HepG2 (cell line): ENCODE measurements around the gene ANKAR. TPM values are rescaled to one million over a fixed set of nuclear protein-coding genes. Genes with fewer than 3 reads are reported as not detected.

ENCODE experiments used
- CCAR2 ChIP-seq: fragments of 200-400 bp; formaldehyde crosslinking; optimal IDR thresholded peaks from 2 replicates; pipeline ENCODE3; 2018; ENCODE audit warnings: low read depth, mild to moderate bottlenecking, low read length, moderate library complexity
- CREB1 ChIP-seq, 2 experiments: fragments of 450-650 bp in 1 of 2; IDR thresholded peaks; 2 replicates each; pipeline ENCODE4 v1.6.1; 2016 to 2017; ENCODE audit warnings: control low read depth in 1 of 2, mild to moderate bottlenecking in 1 of 2, missing compliant biosample characterization in 1 of 2, missing genetic modification characterization in 1 of 2
- CREM ChIP-seq, 2 experiments: sonication (generic) in 1 of 2; formaldehyde crosslinking in 1 of 2; IDR thresholded peaks; 2 replicates each; pipeline versions ENCODE4 v1.4.0 to v1.6.1; 2016 to 2020; ENCODE audit warnings: antibody characterized with exemption in 1 of 2, mild to moderate bottlenecking in 1 of 2, missing genetic modification reagents in 1 of 2
- NBN ChIP-seq: fragments of 450-650 bp; conservative IDR thresholded peaks from 2 replicates; pipeline ENCODE4 v1.6.1; 2017
- NFATC3 ChIP-seq: sonication (generic); formaldehyde crosslinking; IDR thresholded peaks from 2 replicates; pipeline ENCODE4 v1.5.1; 2020; ENCODE audit warnings: mild to moderate bottlenecking, missing genetic modification reagents
- NFE2L2 ChIP-seq: fragments of 150-350 bp; IDR thresholded peaks from 2 replicates; pipeline ENCODE4 v1.6.1; 2014; ENCODE audit warnings: low read length
- NFIC ChIP-seq: IDR thresholded peaks from 2 replicates; pipeline ENCODE4 v1.6.1; 2012; ENCODE audit warnings: mild to moderate bottlenecking, low read length, inconsistent platforms
- POLR2A ChIP-seq, 2 experiments: IDR thresholded peaks; 2 replicates each; pipeline ENCODE4 v1.6.1; 2011; ENCODE audit warnings: low read depth in 2 of 2, low read length in 2 of 2, mild to moderate bottlenecking in 1 of 2, moderate library complexity in 1 of 2; ENCODE audit not compliant: insufficient read depth in 1 of 2
- RARG ChIP-seq: sonication (generic); formaldehyde crosslinking; IDR thresholded peaks from 2 replicates; pipeline ENCODE4 v1.4.0; 2020; ENCODE audit warnings: low read depth, mild to moderate bottlenecking, missing genetic modification reagents
- ZBTB3 ChIP-seq: sonication (generic); formaldehyde crosslinking; IDR thresholded peaks from 2 replicates; pipeline ENCODE4 v1.4.0; 2020; ENCODE audit warnings: low read depth, mild to moderate bottlenecking, moderate library complexity, missing genetic modification reagents, borderline replicate concordance
- ZFYVE20 ChIP-seq: sonication (generic); formaldehyde crosslinking; IDR thresholded peaks from 2 replicates; pipeline ENCODE4 v1.8.0; 2023; ENCODE audit warnings: low read depth, mild to moderate bottlenecking, moderate library complexity, missing genetic modification reagents, borderline replicate concordance
- ZNF292 ChIP-seq: sonication (generic); formaldehyde crosslinking; IDR thresholded peaks from 2 replicates; pipeline ENCODE4 v1.8.1; 2022; ENCODE audit warnings: mild to moderate bottlenecking, low read depth, missing genetic modification reagents, borderline replicate concordance
- ZNF296 ChIP-seq: sonication (generic); formaldehyde crosslinking; conservative IDR thresholded peaks from 2 replicates; pipeline ENCODE4 v1.5.0; 2020; ENCODE audit warnings: mild to moderate bottlenecking, missing genetic modification reagents
- ZNF3 ChIP-seq: IDR thresholded peaks from 2 replicates; pipeline ENCODE4 v1.7.0; 2017; ENCODE audit warnings: inconsistent platforms
- ZNF550 ChIP-seq: sonication (generic); formaldehyde crosslinking; IDR thresholded peaks from 2 replicates; pipeline ENCODE4 v1.4.0; 2020; ENCODE audit warnings: mild to moderate bottlenecking, missing genetic modification reagents, borderline replicate concordance
- ZNF569 ChIP-seq: sonication (generic); formaldehyde crosslinking; IDR thresholded peaks from 2 replicates; pipeline ENCODE4 v1.5.0; 2020; ENCODE audit warnings: mild to moderate bottlenecking, missing genetic modification reagents, moderate library complexity, borderline replicate concordance
- ZNF616 ChIP-seq: sonication (generic); formaldehyde crosslinking; IDR thresholded peaks from 2 replicates; pipeline ENCODE4 v1.5.0; 2020; ENCODE audit warnings: low read depth, mild to moderate bottlenecking, missing genetic modification reagents
- ZNF652 ChIP-seq: IDR thresholded peaks from 2 replicates; pipeline ENCODE4 v1.6.1; 2016; ENCODE audit warnings: low read depth, borderline replicate concordance
- ZNF83 ChIP-seq: sonication (generic); formaldehyde crosslinking; IDR thresholded peaks from 2 replicates; pipeline ENCODE4 v1.4.0; 2020; ENCODE audit warnings: missing genetic modification reagents, mild to moderate bottlenecking, borderline replicate concordance
- polyA plus RNA-seq, 8 experiments: library from polyadenylated mRNA; depleted of rRNA in 3 of 8; stranded (reverse) in 7 of 8; unstranded in 1 of 8; fragments of >200 nt; fragmentation: Illumina TruSeq in 4 of 8; extraction: Trizol in 4 of 8; gene quantifications; 2 replicates each; pipeline versions ENCODE4 v1.2.1 to v1.2.3, GENCODE V29; 2011 to 2016; ENCODE audit warnings: low read depth in 4 of 8, missing spikeins in 1 of 8, mixed read lengths in 1 of 8; ENCODE audit not compliant: insufficient read depth in 1 of 8
- total RNA-seq, 5 experiments: library from RNA; depleted of rRNA; stranded (reverse); fragments of >200 nt; fragmentation: Illumina TruSeq; extraction: Trizol; gene quantifications; 2 replicates each; pipeline ENCODE4 v1.2.3, GENCODE V29; 2016; ENCODE audit warnings: low read depth in 1 of 5
- TF ChIP-seq, protein P1 (sequence below): sonication (generic); formaldehyde crosslinking; IDR thresholded peaks from 2 replicates; pipeline ENCODE4 v1.4.0; 2020; ENCODE audit warnings: mild to moderate bottlenecking, missing genetic modification reagents
- TF ChIP-seq, protein P2 (sequence below): sonication (generic); formaldehyde crosslinking; IDR thresholded peaks from 2 replicates; pipeline ENCODE4 v1.4.0; 2020; ENCODE audit warnings: missing genetic modification reagents, borderline replicate concordance
- TF ChIP-seq, protein P3 (sequence below): IDR thresholded peaks from 2 replicates; pipeline ENCODE4 v1.6.1; 2016; ENCODE audit warnings: control low read depth
- TF ChIP-seq, protein P4 (sequence below): IDR thresholded peaks from 2 replicates; pipeline ENCODE4 v1.6.1; 2016; ENCODE audit warnings: low read depth, borderline replicate concordance
- TF ChIP-seq, protein P5 (sequence below): sonication (generic); formaldehyde crosslinking; IDR thresholded peaks from 2 replicates; pipeline ENCODE4 v1.5.1; 2020; ENCODE audit warnings: mild to moderate bottlenecking, missing genetic modification reagents

The ANKAR gene
- total and polyA plus RNA-seq, 2 of the 13 experiments (the other 11 are each of a cell fraction or from before 2014, with no cell fraction given), result 3.6 to 5.0 TPM

DNA sequence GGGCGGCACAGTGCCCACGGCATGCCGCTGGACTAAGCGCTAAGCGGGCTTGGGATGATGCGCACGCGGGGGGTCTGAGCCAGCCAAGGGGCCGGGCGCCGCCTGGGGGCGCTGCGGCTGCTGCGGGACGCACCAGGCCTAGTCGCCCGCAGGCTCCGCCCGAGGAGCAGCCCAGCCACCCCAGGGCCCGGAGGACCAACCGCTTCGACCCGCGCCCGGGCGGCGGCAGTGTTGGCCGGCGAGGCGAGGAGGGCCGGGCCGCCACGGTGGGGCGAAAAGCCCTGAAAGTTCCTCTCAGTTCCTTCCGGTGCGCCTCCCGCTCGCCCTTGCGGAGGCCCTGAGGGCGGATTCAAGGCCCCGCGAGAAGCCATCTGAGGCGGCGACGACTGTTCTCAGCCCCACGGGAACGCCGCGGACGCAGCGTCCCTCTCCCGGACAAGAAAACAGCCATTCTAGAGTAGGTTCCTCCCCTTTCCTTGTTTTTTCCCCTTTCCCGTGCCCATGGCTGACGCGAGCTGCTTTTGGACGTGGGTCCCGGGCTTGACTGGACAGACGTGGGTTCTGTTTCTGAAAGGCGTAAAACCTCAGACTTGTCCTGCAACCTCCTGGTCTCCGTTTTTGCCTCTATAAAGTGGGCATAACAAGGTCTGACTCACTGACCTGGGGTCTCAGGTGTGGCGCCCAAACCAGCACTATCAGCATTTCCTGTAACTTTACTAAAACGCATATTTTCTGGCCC is at the start of gene ANKAR (continued):
- TF ChIP-seq, protein P1, sequence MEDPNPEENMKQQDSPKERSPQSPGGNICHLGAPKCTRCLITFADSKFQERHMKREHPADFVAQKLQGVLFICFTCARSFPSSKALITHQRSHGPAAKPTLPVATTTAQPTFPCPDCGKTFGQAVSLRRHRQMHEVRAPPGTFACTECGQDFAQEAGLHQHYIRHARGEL, result no peak
- TF ChIP-seq ZFYVE20 (CRISPR knock-in tag), result no peak
- peak; percentile 42; the same call in 1 of the 2 replicates for TF ChIP-seq RARG (CRISPR knock-in tag)
- TF ChIP-seq ZNF569, result no peak; the same call in 1 of the 2 replicates
- TF ChIP-seq, protein P2, sequence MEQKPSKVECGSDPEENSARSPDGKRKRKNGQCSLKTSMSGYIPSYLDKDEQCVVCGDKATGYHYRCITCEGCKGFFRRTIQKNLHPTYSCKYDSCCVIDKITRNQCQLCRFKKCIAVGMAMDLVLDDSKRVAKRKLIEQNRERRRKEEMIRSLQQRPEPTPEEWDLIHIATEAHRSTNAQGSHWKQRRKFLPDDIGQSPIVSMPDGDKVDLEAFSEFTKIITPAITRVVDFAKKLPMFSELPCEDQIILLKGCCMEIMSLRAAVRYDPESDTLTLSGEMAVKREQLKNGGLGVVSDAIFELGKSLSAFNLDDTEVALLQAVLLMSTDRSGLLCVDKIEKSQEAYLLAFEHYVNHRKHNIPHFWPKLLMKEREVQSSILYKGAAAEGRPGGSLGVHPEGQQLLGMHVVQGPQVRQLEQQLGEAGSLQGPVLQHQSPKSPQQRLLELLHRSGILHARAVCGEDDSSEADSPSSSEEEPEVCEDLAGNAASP (CRISPR knock-in tag), result peak; percentile 78
- TF ChIP-seq CREB1 (IDR thresholded peaks at IDR 0.05), result no peak; the same call in 1 of the 2 replicates
- TF ChIP-seq CREB1 (CRISPR knock-in tag; IDR thresholded peaks at IDR 0.05), result no peak
- TF ChIP-seq CCAR2, result no peak
- peak; percentile 88; the same call in 1 of the 2 replicates for TF ChIP-seq NFATC3 (CRISPR knock-in tag)
- no peak for TF ChIP-seq ZNF550 (CRISPR knock-in tag)
- no peak for TF ChIP-seq NBN
- TF ChIP-seq NFIC, result 0 out of 2 replicates have a peak, but pooled peaks have one; percentile 29
- peak; percentile 66; the same call in 1 of the 2 replicates for TF ChIP-seq ZNF292 (CRISPR knock-in tag)
- no peak for TF ChIP-seq ZBTB3
- no peak for TF ChIP-seq ZNF296 (CRISPR knock-in tag)
- no peak for TF ChIP-seq ZNF616 (CRISPR knock-in tag)
- TF ChIP-seq ZNF83, result 0 out of 2 replicates have a peak, but pooled peaks have one; percentile 62
- TF ChIP-seq, protein P3, sequence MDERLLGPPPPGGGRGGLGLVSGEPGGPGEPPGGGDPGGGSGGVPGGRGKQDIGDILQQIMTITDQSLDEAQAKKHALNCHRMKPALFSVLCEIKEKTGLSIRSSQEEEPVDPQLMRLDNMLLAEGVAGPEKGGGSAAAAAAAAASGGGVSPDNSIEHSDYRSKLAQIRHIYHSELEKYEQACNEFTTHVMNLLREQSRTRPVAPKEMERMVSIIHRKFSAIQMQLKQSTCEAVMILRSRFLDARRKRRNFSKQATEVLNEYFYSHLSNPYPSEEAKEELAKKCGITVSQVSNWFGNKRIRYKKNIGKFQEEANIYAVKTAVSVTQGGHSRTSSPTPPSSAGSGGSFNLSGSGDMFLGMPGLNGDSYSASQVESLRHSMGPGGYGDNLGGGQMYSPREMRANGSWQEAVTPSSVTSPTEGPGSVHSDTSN (CRISPR knock-in tag), result no peak
- TF ChIP-seq, protein P4, sequence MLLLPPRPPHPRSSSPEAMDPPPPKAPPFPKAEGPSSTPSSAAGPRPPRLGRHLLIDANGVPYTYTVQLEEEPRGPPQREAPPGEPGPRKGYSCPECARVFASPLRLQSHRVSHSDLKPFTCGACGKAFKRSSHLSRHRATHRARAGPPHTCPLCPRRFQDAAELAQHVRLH, result peak; percentile 93; the same call in 1 of the 2 replicates
- peak; percentile 80 to 90 for TF ChIP-seq POLR2A (IDR thresholded peaks at IDR 0.05; ENCODE audit: insufficient read depth in 1 of 2, low read depth in 2 of 2, low read length in 2 of 2)
- no peak for TF ChIP-seq CREM (IDR thresholded peaks at IDR 0.05)
- TF ChIP-seq CREM (CRISPR knock-in tag; IDR thresholded peaks at IDR 0.05), result no peak
- no peak for TF ChIP-seq ZNF652 (CRISPR knock-in tag)
- TF ChIP-seq ZNF3 (CRISPR knock-in tag), result no peak
- TF ChIP-seq, protein P5, sequence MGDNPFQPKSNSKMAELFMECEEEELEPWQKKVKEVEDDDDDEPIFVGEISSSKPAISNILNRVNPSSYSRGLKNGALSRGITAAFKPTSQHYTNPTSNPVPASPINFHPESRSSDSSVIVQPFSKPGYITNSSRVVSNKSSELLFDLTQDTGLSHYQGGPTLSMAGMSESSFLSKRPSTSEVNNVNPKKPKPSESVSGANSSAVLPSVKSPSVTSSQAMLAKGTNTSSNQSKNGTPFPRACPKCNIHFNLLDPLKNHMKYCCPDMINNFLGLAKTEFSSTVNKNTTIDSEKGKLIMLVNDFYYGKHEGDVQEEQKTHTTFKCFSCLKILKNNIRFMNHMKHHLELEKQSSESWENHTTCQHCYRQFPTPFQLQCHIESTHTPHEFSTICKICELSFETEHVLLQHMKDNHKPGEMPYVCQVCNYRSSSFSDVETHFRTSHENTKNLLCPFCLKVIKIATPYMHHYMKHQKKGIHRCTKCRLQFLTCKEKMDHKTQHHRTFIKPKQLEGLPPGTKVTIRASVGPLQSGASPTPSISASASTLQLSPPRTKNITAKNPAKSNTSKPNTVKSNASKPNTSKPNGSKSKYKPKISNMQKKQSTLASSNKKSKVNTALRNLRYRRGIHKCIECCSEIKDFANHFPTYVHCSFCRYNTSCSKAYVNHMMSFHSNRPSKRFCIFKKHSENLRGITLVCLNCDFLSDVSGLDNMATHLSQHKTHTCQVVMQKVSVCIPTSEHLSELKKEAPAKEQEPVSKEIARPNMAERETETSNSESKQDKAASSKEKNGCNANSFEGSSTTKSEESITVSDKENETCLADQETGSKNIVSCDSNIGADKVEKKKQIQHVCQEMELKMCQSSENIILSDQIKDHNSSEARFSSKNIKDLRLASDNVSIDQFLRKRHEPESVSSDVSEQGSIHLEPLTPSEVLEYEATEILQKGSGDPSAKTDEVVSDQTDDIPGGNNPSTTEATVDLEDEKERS (CRISPR knock-in tag), result peak; percentile 94
- TF ChIP-seq NFE2L2, result no peak
